DND-41 (cell line): ENCODE results near the gene PPFIA1.

Experiments used
- ATAC-seq: fragments of 200-7000 bp; cut with Tn5 transposase; 3 replicates; pipeline ENCODE4 v1.9.1; 2021; ENCODE audit warnings: low read depth; ENCODE audit not compliant: insufficient read depth
- DNase-seq: peaks from one replicate; pipeline ENCODE4 v3.0.0-alpha.2; 2020
- H2AFZ ChIP-seq: 2 replicates; pipeline ENCODE4 v1.6.0; 2012; ENCODE audit warnings: low read depth, low read length
- H3K27ac ChIP-seq: 2 replicates; pipeline ENCODE4 v1.5.1; 2012; ENCODE audit warnings: low read length, inconsistent platforms
- H3K27me3 ChIP-seq: fragments of 200-600 bp; sonication (generic); 2 replicates; pipeline ENCODE4 v1.6.0; 2012; ENCODE audit warnings: low read length, mild to moderate bottlenecking, inconsistent platforms; ENCODE audit not compliant: insufficient read depth, poor library complexity
- H3K36me3 ChIP-seq: 2 replicates; pipeline ENCODE4 v1.5.1; 2012; ENCODE audit warnings: low read length, inconsistent platforms; ENCODE audit not compliant: insufficient read depth
- H3K4me1 ChIP-seq: 2 replicates; pipeline ENCODE4 v1.5.1; 2012; ENCODE audit warnings: mild to moderate bottlenecking, low read length; ENCODE audit not compliant: insufficient read depth
- H3K4me2 ChIP-seq: 2 replicates; pipeline ENCODE4 v1.6.0; 2012; ENCODE audit warnings: mild to moderate bottlenecking, moderate library complexity, low read length, inconsistent platforms; ENCODE audit not compliant: insufficient read depth
- H3K4me3 ChIP-seq, 2 experiments: fragments of 200-600 bp in 1 of 2; shearing (Covaris generic) in 1 of 2; 2 replicates each; pipeline ENCODE4 v1.5.1; 2012 to 2016; ENCODE audit warnings: inconsistent platforms in 2 of 2, low read length in 2 of 2, mild to moderate bottlenecking in 2 of 2, low read depth in 1 of 2, moderate library complexity in 1 of 2
- H3K79me2 ChIP-seq: 2 replicates; pipeline ENCODE4 v1.6.0; 2012; ENCODE audit warnings: low read length, inconsistent platforms; ENCODE audit not compliant: insufficient read depth
- H3K9ac ChIP-seq: 2 replicates; pipeline ENCODE4 v1.6.0; 2012; ENCODE audit warnings: low read depth, mild to moderate bottlenecking, inconsistent platforms, low read length, moderate library complexity
- H3K9me3 ChIP-seq: 2 replicates; pipeline ENCODE4 v1.5.1; 2012; ENCODE audit warnings: low read length, moderate library complexity, mild to moderate bottlenecking, inconsistent platforms; ENCODE audit not compliant: insufficient read depth, severe bottlenecking
- H4K20me1 ChIP-seq: 2 replicates; pipeline ENCODE4 v1.6.0; 2012; ENCODE audit warnings: low read length; ENCODE audit not compliant: insufficient read depth
- CTCF ChIP-seq: IDR thresholded peaks from 2 replicates; pipeline ENCODE4 v1.5.1; 2012; ENCODE audit warnings: borderline replicate concordance, low read length, moderate library complexity, mild to moderate bottlenecking; ENCODE audit not compliant: poor library complexity, severe bottlenecking; ENCODE audit errors: extremely low read depth
- EZH2 ChIP-seq: IDR thresholded peaks from 3 replicates; pipeline ENCODE4 v1.6.1; 2012; ENCODE audit warnings: borderline replicate concordance, low read depth, mild to moderate bottlenecking, moderate library complexity, low read length, inconsistent platforms; ENCODE audit not compliant: severe bottlenecking

Gene PPFIA1

GRCh38 chr11:70394211-70394950 lies 123.9 kb downstream of the PPFIA1 start:
- H3K4me3 ChIP-seq: no peak overlapping the region
- no peak overlapping the region for H3K4me2 ChIP-seq
- H3K36me3 ChIP-seq: 0 out of 2 replicates have a peak, but pooled peaks cover 3% of the 10 kb centered on the region
- no peaks in the 10 kb centered on the region for H3K9me3 ChIP-seq
- no peaks in the 10 kb centered on the region for H3K27me3 ChIP-seq
- DNase-seq (no peak), ATAC-seq (no peak)
- TF ChIP-seq EZH2: no peak
- no peak for TF ChIP-seq CTCF
- no peaks in the 10 kb centered on the region for H3K79me2 ChIP-seq
- peaks cover 24% of the 10 kb centered on the region for H3K4me1 ChIP-seq
- no peak overlapping the region for H3K27ac ChIP-seq
- H3K9ac ChIP-seq: no peak overlapping the region
- peaks cover 4% of the 10 kb centered on the region for H4K20me1 ChIP-seq
- H2AFZ ChIP-seq: no peak overlapping the region

- H3K36me3 ChIP-seq: 0 out of 2 replicates have a peak, but pooled peaks cover 3% of the 10 kb centered on the region
- no peaks in the 10 kb centered on the region for H3K27me3 ChIP-seq
- peak overlapping the region; percentile 43 to 80; a peak in 3 of 4 replicates for H3K4me3 ChIP-seq
- peak overlapping the region; percentile 60 for H3K27ac ChIP-seq
- H3K4me1 ChIP-seq: peaks cover 28% of the 10 kb centered on the region
- TF ChIP-seq CTCF (no peak), EZH2 (no peak)
- DNase-seq (no peak), ATAC-seq (0 out of 3 replicates have a peak, but pooled peaks have one; percentile 4)
- H3K79me2 ChIP-seq: no peaks in the 10 kb centered on the region
- peak overlapping the region; percentile 91 for H2AFZ ChIP-seq
- H3K4me2 ChIP-seq: peak overlapping the region; percentile 98
- H3K9me3 ChIP-seq: no peaks in the 10 kb centered on the region
- H4K20me1 ChIP-seq: peaks cover 21% of the 10 kb centered on the region
- peak overlapping the region; percentile 62 for H3K9ac ChIP-seq
Observed at GRCh38 chr11:70397336-70397982, 127.0 kb downstream of the PPFIA1 start.

GRCh38 chr11:70397983-70398833 lies 127.7 kb downstream of the PPFIA1 start, which contains the start of gene CTTN:
Gene CTTN, plus strand, starts transcription at chr11:70398529. Its CDS starts 8,769 bp downstream, at chr11:70407298.
- Histone ChIP-seq H3K4me1 (peaks cover 31% of the 10 kb centered on the region), H3K9ac (peak within 1 kb of the TSS; percentile 62), H4K20me1 (peaks cover 21% of the 10 kb centered on the region), H3K9me3 (no peaks in the 10 kb centered on the region), H3K27me3 (no peaks in the 10 kb centered on the region), H3K4me3 (peak within 1 kb of the TSS; percentile 43 to 80; a peak in 3 of 4 replicates), H3K27ac (peak within 1 kb of the TSS; percentile 60), H3K4me2 (peak within 1 kb of the TSS; percentile 98), H3K36me3 (0 out of 2 replicates have a peak, but pooled peaks cover 3% of the 10 kb centered on the region), H3K79me2 (no peaks in the 10 kb centered on the region), H2AFZ (peak within 1 kb of the TSS; percentile 91)
- DNase-seq (peak; percentile 70), ATAC-seq (peak; percentile 78)
- no peak for TF ChIP-seq EZH2
- TF ChIP-seq CTCF: no peak
